KMS-11 (cell line): ENCODE data around the gene DVL1.

ENCODE experiments used
- H2AFZ ChIP-seq: fragments of 200-600 bp; sonication (generic); 2 replicates; pipeline ENCODE4 v1.6.1; 2016; ENCODE audit warnings: antibody characterized with exemption, mixed run types, low read depth
- H3K27ac ChIP-seq: fragments of 200-600 bp; sonication (generic); 2 replicates; pipeline ENCODE4 v1.6.1; 2016; ENCODE audit warnings: mild to moderate bottlenecking, mixed run types
- H3K27me3 ChIP-seq: fragments of 200-600 bp; sonication (generic); 2 replicates; pipeline ENCODE4 v1.6.1; 2017; ENCODE audit warnings: mild to moderate bottlenecking, low read depth, mixed run types, moderate library complexity; ENCODE audit not compliant: insufficient read depth
- H3K36me3 ChIP-seq: fragments of 200-600 bp; sonication (generic); 2 replicates; pipeline ENCODE4 v1.6.1; 2017; ENCODE audit warnings: mild to moderate bottlenecking, mixed run types; ENCODE audit not compliant: insufficient read depth
- H3K4me1 ChIP-seq: fragments of 200-600 bp; sonication (generic); 2 replicates; pipeline ENCODE4 v1.6.1; 2016; ENCODE audit warnings: mild to moderate bottlenecking, low read depth, mixed run types; ENCODE audit not compliant: poor library complexity, severe bottlenecking
- H3K4me2 ChIP-seq: fragments of 200-600 bp; sonication (generic); 2 replicates; pipeline ENCODE4 v1.7.0; 2016; ENCODE audit warnings: mild to moderate bottlenecking, mixed run types
- H3K4me3 ChIP-seq: fragments of 200-600 bp; sonication (generic); IDR thresholded peaks from 2 replicates; pipeline ENCODE4 v1.6.1; 2017; ENCODE audit warnings: low read depth, low read length, mixed read lengths; ENCODE audit not compliant: insufficient read depth
- H3K79me2 ChIP-seq: fragments of 200-600 bp; sonication (generic); 2 replicates; pipeline ENCODE4 v1.6.1; 2016; ENCODE audit warnings: low read depth, mixed run types; ENCODE audit not compliant: insufficient read depth
- H3K9ac ChIP-seq: fragments of 200-600 bp; sonication (generic); 2 replicates; pipeline ENCODE4 v1.6.1; 2016; ENCODE audit warnings: mild to moderate bottlenecking, mixed run types
- H4K20me1 ChIP-seq: fragments of 200-600 bp; sonication (generic); 2 replicates; pipeline ENCODE4 v1.6.1; 2016; ENCODE audit warnings: mild to moderate bottlenecking, mixed run types; ENCODE audit not compliant: insufficient read depth
- TF ChIP-seq, protein P1 (sequence below): fragments of 200-600 bp; sonication (generic); conservative IDR thresholded peaks from 2 replicates; pipeline ENCODE4 v1.6.1; 2017; ENCODE audit warnings: low read depth, mild to moderate bottlenecking, antibody characterized with exemption, low read length, moderate library complexity, mixed read lengths

DVL1 gene

DNA sequence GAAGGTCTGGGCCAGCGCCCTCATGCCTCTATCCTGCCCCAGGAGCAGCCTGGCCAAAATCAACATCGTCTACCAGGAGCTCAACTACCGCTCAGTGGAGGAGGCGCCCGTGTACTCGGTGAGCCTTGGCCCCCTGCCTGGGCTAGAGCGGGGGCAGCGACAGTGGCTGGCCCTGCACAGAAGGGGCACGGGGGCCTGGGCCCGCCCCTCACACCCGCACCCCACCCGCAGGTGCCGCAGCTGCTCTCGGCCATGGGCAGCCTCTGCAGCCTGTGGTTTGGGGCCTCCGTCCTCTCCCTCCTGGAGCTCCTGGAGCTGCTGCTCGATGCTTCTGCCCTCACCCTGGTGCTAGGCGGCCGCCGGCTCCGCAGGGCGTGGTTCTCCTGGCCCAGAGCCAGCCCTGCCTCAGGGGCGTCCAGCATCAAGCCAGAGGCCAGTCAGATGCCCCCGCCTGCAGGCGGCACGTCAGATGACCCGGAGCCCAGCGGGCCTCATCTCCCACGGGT, 58.1 kb downstream of the DVL1 start:
- Histone ChIP-seq H3K4me1 (peaks cover 22% of the 10 kb centered on the region), H3K79me2 (no peaks in the 10 kb centered on the region), H3K36me3 (no peaks in the 10 kb centered on the region), H4K20me1 (no peaks in the 10 kb centered on the region), H3K4me2 (peak overlapping the region; percentile 21; the same call in 1 of the 2 replicates), H3K27ac (no peak overlapping the region), H3K27me3 (peaks cover 31% of the 10 kb centered on the region), H3K9ac (no peak overlapping the region), H3K4me3 (no peak overlapping the region), H2AFZ (no peak overlapping the region)
- TF ChIP-seq, protein P1, sequence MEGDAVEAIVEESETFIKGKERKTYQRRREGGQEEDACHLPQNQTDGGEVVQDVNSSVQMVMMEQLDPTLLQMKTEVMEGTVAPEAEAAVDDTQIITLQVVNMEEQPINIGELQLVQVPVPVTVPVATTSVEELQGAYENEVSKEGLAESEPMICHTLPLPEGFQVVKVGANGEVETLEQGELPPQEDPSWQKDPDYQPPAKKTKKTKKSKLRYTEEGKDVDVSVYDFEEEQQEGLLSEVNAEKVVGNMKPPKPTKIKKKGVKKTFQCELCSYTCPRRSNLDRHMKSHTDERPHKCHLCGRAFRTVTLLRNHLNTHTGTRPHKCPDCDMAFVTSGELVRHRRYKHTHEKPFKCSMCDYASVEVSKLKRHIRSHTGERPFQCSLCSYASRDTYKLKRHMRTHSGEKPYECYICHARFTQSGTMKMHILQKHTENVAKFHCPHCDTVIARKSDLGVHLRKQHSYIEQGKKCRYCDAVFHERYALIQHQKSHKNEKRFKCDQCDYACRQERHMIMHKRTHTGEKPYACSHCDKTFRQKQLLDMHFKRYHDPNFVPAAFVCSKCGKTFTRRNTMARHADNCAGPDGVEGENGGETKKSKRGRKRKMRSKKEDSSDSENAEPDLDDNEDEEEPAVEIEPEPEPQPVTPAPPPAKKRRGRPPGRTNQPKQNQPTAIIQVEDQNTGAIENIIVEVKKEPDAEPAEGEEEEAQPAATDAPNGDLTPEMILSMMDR: no peak

DNA sequence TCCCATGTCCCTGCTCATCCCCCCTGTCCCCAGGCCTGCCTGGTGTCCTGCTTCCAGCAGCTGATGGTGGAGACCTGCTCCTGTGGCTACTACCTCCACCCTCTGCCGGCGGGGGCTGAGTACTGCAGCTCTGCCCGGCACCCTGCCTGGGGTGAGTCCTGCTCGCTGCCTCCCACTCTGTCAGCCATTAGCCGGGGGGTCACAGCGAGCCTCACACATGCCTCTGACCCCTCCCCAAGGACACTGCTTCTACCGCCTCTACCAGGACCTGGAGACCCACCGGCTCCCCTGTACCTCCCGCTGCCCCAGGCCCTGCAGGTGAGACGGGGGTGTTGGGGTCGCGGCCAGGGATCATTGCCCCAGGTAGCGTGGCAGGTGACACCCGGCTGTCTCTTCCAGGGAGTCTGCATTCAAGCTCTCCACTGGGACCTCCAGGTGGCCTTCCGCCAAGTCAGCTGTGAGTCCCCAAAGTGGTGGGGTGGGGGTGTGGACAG, 58.9 kb downstream of the DVL1 start:
- Histone ChIP-seq H3K4me3 (no peak overlapping the region), H3K36me3 (no peaks in the 10 kb centered on the region), H3K79me2 (no peaks in the 10 kb centered on the region), H3K27ac (no peak overlapping the region), H3K27me3 (peaks cover 38% of the 10 kb centered on the region), H3K4me2 (no peak overlapping the region), H3K9ac (no peak overlapping the region), H4K20me1 (no peaks in the 10 kb centered on the region), H3K4me1 (peaks cover 22% of the 10 kb centered on the region), H2AFZ (no peak overlapping the region)
- TF ChIP-seq, protein P1: peak; percentile 75

DNA sequence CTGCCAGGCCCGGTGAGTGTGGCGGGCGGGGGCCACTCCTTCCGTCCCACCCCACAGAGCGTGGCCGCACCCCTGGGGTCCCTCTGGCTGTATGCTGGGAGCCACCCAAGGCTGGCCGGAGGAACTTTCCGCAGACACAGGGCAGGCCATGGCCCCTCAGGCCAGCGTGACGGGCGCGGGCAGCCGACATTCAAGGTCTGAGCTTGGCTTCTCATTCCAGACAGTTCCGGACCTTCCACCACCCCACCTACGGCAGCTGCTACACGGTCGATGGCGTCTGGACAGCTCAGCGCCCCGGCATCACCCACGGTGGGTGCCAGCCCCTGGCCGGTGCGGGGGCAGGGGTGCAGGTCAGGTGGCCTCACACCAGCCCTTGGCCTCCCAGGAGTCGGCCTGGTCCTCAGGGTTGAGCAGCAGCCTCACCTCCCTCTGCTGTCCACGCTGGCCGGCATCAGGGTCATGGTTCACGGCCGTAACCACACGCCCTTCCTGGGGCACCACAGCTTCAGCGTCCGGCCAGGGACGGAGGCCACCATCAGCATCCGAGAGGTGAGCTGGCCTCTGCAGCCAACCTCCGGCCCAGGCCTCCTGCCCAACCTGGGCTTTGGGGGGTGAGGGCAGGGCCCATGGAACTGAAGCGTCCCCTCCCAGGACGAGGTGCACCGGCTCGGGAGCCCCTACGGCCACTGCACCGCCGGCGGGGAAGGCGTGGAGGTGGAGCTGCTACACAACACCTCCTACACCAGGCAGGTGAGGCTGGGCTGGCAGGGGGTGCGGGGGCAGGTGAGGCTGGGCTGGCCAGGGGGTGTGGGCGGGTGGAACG, 61.7 kb downstream of the DVL1 start:
- H3K27ac ChIP-seq: no peak overlapping the region
- H3K36me3 ChIP-seq: no peaks in the 10 kb centered on the region
- TF ChIP-seq, protein P1: no peak
- H2AFZ ChIP-seq: no peak overlapping the region
- peaks cover 44% of the 10 kb centered on the region for H3K27me3 ChIP-seq
- peaks cover 25% of the 10 kb centered on the region for H3K4me1 ChIP-seq
- H3K9ac ChIP-seq: no peak overlapping the region
- no peaks in the 10 kb centered on the region for H3K79me2 ChIP-seq
- H3K4me2 ChIP-seq: no peak overlapping the region
- H3K4me3 ChIP-seq: no peak overlapping the region
- no peaks in the 10 kb centered on the region for H4K20me1 ChIP-seq

DNA sequence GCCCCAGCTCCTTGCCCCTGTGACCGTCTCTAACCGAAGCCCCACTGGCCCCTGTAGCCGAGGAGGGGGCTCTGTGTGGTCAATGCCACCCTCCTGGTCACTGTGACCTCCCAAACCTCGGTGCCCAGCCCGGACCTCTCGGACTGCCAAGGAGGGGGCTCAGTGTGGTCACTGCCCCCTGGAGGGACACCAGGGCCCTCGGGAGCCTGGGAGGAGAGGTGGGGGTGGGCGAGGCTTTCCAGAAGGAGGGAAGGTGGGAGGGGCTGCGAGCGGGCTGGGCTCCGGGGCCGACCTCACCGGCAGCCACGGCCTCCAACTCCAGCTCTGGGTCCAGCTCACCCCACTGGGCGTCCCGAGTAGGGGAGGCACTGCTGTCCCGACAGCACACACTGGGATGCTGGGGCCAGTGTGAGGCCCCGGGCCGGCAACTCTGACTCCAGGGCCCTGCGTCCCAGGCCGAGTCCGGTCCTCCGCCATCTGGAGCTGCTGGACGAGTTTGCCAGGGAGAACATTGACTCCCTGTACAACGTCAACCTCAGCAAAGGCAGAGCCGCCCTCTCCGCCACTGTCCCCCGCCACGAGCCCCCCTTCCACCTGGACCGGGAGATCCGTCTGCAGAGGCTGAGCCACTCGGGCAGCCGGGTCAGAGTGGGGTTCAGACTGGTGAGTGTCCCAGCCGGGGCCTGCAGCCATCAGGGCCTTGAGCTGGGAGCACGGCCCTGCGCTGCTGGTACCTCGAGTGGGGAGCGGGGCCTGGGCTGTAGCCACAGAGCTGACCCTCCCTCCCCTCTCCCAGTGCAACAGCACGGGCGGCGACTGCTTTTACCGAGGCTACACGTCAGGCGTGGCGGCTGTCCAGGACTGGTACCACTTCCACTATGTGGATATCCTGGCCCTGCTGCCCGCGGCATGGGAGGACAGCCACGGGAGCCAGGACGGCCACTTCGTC, 62.6 kb downstream of the DVL1 start:
- Histone ChIP-seq H3K9ac (no peak overlapping the region), H3K4me3 (no peak overlapping the region), H3K27ac (no peak overlapping the region), H3K27me3 (peaks cover 49% of the 10 kb centered on the region), H3K36me3 (no peaks in the 10 kb centered on the region), H2AFZ (no peak overlapping the region), H3K4me2 (no peak overlapping the region), H3K79me2 (no peaks in the 10 kb centered on the region), H4K20me1 (no peaks in the 10 kb centered on the region), H3K4me1 (peaks cover 19% of the 10 kb centered on the region)
- TF ChIP-seq, protein P1: no peak
